Osteocyte (in vitro differentiated cells): Measurements from ENCODE around the gene CD99. TPM values are rescaled to one million over a fixed set of nuclear protein-coding genes. Genes with fewer than 3 reads are reported as not detected.

ENCODE experiments used
- DNase-seq: peaks from one replicate; pipeline ENCODE4 v3.0.0; 2021; ENCODE audit warnings: mixed read lengths; ENCODE audit not compliant: unreplicated experiment; ENCODE audit errors: extremely low spot score
- H3K27ac Mint-ChIP-seq: one replicate; pipeline ENCODE4 v1.8.0; 2021; ENCODE audit warnings: mild to moderate bottlenecking, mixed read lengths; ENCODE audit not compliant: unreplicated experiment
- H3K27me3 Mint-ChIP-seq: one replicate; pipeline ENCODE4 v1.8.0; 2021; ENCODE audit warnings: mixed read lengths; ENCODE audit not compliant: unreplicated experiment
- H3K36me3 Mint-ChIP-seq: one replicate; pipeline ENCODE4 v1.8.0; 2021; ENCODE audit warnings: mixed read lengths; ENCODE audit not compliant: unreplicated experiment
- H3K4me1 Mint-ChIP-seq: one replicate; pipeline ENCODE4 v1.8.0; 2021; ENCODE audit warnings: mixed read lengths; ENCODE audit not compliant: unreplicated experiment
- H3K4me3 Mint-ChIP-seq: one replicate; pipeline ENCODE4 v1.8.0; 2021; ENCODE audit warnings: mild to moderate bottlenecking, moderate library complexity, mixed read lengths; ENCODE audit not compliant: unreplicated experiment
- H3K9me3 Mint-ChIP-seq: one replicate; pipeline ENCODE4 v1.8.0; 2021; ENCODE audit warnings: mixed read lengths; ENCODE audit not compliant: unreplicated experiment
- CTCF ChIP-seq: fragments of 200-600 bp; sonication (generic); IDR thresholded peaks from 2 replicates; pipeline ENCODE4 v1.5.0; 2021; ENCODE audit warnings: antibody characterized with exemption, mild to moderate bottlenecking, moderate library complexity
- total RNA-seq: library from RNA; stranded (reverse); gene quantifications from 2 replicates; pipeline ENCODE4 v1.2.1, GENCODE V29; 2021

The CD99 gene
- total RNA-seq, 1 donor from 2014 or later = 621 TPM

DNA sequence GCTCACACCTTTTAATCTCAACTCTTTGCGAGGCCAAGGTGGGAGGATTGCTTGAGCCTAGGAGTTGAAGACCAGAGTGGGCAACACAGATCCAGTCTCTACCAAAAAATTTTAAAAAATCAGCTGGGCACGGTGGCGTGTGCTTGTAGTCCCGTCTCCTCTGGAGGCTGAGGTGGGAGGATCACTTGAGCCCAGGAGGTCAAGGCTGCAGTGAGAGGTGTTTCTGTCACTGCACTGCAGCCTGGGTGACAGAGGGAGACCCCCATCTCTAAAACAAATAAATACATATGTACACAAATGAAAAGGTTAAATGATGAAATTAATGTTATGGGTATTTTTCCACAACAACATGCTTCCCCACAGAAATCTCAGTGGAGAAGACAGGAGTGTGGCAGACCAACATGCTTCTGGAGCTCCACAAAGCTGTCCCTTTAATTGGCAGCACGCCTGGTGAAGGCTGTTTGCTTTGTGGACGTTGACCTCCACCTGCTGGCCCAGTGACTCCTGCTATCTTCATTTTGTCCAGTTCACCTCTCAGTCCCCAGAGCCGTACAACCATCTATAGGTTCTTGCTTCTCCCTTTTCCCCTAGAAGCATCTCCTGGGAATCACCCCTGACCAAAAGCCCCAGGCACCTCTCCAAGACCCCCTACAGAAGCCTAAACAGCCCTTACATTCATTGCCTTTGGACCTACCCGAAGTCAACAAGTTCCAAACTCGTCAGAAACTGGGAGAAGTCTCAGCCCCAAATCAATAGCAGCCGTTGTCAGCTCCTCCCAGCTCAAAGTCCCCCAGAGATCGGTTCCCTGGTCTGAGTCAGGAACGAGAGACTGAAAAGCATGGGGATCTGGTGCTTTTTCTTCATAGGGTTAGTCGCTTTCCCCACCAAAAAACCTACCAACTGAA is 36.4 kb upstream of the CD99 start:
- DNase-seq = no peak
- H3K4me3 Mint-ChIP-seq = no peak overlapping the region
- no peak overlapping the region for H3K27ac Mint-ChIP-seq

DNA sequence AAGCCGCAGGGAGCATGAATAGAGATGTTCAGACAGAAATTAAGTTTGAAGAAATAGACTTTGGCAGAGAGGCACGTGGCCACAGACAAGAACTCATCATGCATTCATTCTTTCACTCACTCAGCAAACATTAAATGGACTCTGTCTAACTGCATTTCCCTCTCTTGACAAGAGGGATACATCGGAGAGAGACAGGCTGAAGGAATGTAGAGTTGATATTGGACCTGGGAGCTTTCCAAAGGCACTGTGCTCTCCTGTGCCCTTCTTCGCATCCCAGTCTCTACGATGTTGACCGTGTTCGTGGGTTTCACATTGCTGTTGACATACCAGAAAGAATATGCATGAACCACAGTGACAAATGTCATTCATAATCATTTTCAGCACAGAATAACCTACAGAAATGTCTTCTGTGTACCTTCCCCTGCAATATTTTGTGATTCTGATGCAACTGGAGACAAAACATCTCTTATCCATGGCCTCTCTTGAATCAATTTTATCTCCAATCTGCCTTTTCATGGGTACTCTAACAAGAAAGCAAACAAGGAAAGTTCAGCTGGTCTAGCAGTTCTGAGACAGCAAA is 34.7 kb upstream of the CD99 start:
- Mint-ChIP-seq H3K4me3 (no peak overlapping the region), H3K9me3 (no peaks in the 10 kb centered on the region), H3K36me3 (no peaks in the 10 kb centered on the region), H3K27me3 (no peaks in the 10 kb centered on the region), H3K4me1 (no peaks in the 10 kb centered on the region), H3K27ac (no peak overlapping the region)
- no peak for DNase-seq
- no peak for TF ChIP-seq CTCF

More for the DNA sequence above, 36.4 kb upstream of the CD99 start:
- Mint-ChIP-seq H3K4me1 (no peaks in the 10 kb centered on the region), H3K27me3 (no peaks in the 10 kb centered on the region), H3K36me3 (no peaks in the 10 kb centered on the region), H3K9me3 (no peaks in the 10 kb centered on the region)
- no peak for TF ChIP-seq CTCF

- Mint-ChIP-seq H3K27me3 (no peaks in the 10 kb centered on the region), H3K4me1 (no peaks in the 10 kb centered on the region), H3K36me3 (no peaks in the 10 kb centered on the region), H3K9me3 (no peaks in the 10 kb centered on the region), H3K4me3 (no peak overlapping the region), H3K27ac (no peak overlapping the region)
- no peak for DNase-seq
- TF ChIP-seq CTCF = no peak
Measured at GRCh38 chrX:2657532-2658113, 33.5 kb upstream of the CD99 start.

- TF ChIP-seq CTCF = no peak
- Mint-ChIP-seq H3K27me3 (no peaks in the 10 kb centered on the region), H3K4me1 (no peaks in the 10 kb centered on the region), H3K27ac (no peak overlapping the region), H3K9me3 (no peaks in the 10 kb centered on the region), H3K4me3 (no peak overlapping the region), H3K36me3 (no peaks in the 10 kb centered on the region)
- DNase-seq = no peak
Measured at GRCh38 chrX:2658585-2659292, 32.4 kb upstream of the CD99 start.
